Cardiac muscle cell (in vitro differentiated cells and primary cell): ENCODE results near the gene CEP131. TPM values are rescaled to one million over a fixed set of nuclear protein-coding genes. Genes with fewer than 3 reads are reported as not detected.

ENCODE experiments used
- DNase-seq, 2 donors: peaks; one replicate each; pipeline versions ENCODE4 v3.0.0 to v3.0.0-alpha.2; 2010 to 2017; ENCODE audit warnings: low read depth in 1 of 2, low spot score in 1 of 2
- H3K27ac ChIP-seq: fragments of 200-600 bp; sonication (generic); 2 replicates; pipeline ENCODE4 v1.5.1; 2016
- H3K27me3 ChIP-seq: fragments of 200-600 bp; sonication (generic); 2 replicates; pipeline ENCODE4 v1.6.0; 2016; ENCODE audit warnings: control low read depth
- H3K36me3 ChIP-seq: fragments of 200-600 bp; sonication (generic); 2 replicates; pipeline ENCODE4 v1.5.1; 2016; ENCODE audit warnings: control low read depth
- H3K4me1 ChIP-seq: fragments of 200-600 bp; sonication (generic); 2 replicates; pipeline ENCODE4 v1.8.1; 2017; ENCODE audit warnings: low read depth, mild to moderate bottlenecking, mixed run types
- H3K4me3 ChIP-seq: fragments of 200-600 bp; sonication (generic); 2 replicates; pipeline ENCODE4 v1.5.1; 2016; ENCODE audit warnings: mild to moderate bottlenecking
- H3K9me3 ChIP-seq: fragments of 200-600 bp; sonication (generic); 2 replicates; pipeline ENCODE4 v1.5.1; 2017; ENCODE audit warnings: low read depth, mild to moderate bottlenecking, control low read depth
- polyA plus RNA-seq: library from polyadenylated mRNA; unstranded; fragments of >200 nt; fragmentation: Nextera tagmentation; extraction: Ambion mirVana; gene quantifications from 2 replicates; pipeline ENCODE4 v1.2.1, GENCODE V29; 2016
- total RNA-seq: library from RNA; depleted of rRNA; stranded (reverse); fragments of >200 nt; gene quantifications from 2 replicates; pipeline ENCODE4 v1.2.3, GENCODE V29; 2016
- TF ChIP-seq, protein P1 (sequence below): IDR thresholded peaks from 2 replicates; pipeline ENCODE4 v1.5.1; 2012; ENCODE audit warnings: low read depth, mild to moderate bottlenecking, low read length

The CEP131 gene
- total and polyA plus RNA-seq, 2 experiments from 2014 or later: 29.2 to 37.0 TPM

DNA sequence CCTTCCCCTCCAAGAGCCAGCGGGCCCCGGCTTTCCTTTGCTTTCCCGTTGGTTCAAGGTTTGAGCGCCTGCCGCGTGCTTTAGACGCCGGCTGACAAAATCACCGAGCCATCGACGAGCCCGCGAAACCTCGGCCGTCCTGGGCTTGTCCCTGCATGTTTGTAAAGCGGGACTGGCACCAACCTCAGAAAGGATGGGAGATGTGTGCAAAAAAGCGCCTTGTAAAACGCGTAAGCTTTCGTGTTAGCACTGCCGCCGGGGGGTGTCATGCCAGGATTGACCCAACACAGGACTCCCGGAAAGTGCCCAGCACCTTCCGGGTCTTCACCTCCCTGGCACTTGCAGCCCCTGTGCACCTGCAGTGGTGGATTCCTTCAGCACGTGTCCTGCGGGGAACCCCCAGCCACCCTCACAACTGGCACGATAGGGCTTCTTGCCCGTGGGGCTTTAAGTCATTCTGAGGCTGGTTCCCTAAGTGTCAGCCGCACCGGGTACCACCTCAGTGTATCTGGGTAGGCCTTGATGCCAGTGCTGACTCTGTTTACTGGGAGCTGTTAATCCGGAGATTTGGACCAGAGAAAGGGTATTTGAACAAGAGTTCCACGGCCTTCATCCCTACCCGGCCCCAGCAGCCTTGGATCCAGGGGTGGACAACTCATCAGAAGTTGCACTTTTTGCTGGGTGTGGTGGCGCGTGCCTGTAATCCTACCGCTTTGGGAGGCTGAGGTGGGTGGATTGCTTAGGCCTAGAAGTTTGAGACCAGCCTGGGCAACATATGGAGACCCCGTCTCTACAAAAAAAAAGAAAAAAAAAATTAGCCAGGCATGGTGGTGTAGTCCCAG, 17.2 kb upstream of the CEP131 start:
- H3K27ac ChIP-seq: peak overlapping the region; percentile 84
- TF ChIP-seq, protein P1, sequence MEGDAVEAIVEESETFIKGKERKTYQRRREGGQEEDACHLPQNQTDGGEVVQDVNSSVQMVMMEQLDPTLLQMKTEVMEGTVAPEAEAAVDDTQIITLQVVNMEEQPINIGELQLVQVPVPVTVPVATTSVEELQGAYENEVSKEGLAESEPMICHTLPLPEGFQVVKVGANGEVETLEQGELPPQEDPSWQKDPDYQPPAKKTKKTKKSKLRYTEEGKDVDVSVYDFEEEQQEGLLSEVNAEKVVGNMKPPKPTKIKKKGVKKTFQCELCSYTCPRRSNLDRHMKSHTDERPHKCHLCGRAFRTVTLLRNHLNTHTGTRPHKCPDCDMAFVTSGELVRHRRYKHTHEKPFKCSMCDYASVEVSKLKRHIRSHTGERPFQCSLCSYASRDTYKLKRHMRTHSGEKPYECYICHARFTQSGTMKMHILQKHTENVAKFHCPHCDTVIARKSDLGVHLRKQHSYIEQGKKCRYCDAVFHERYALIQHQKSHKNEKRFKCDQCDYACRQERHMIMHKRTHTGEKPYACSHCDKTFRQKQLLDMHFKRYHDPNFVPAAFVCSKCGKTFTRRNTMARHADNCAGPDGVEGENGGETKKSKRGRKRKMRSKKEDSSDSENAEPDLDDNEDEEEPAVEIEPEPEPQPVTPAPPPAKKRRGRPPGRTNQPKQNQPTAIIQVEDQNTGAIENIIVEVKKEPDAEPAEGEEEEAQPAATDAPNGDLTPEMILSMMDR: no peak
- DNase-seq: no peak
- no peaks in the 10 kb centered on the region for H3K9me3 ChIP-seq
- H3K27me3 ChIP-seq: no peaks in the 10 kb centered on the region
- no peaks in the 10 kb centered on the region for H3K36me3 ChIP-seq
- H3K4me1 ChIP-seq: peaks cover 8% of the 10 kb centered on the region
- peak overlapping the region; percentile 55 for H3K4me3 ChIP-seq

DNA sequence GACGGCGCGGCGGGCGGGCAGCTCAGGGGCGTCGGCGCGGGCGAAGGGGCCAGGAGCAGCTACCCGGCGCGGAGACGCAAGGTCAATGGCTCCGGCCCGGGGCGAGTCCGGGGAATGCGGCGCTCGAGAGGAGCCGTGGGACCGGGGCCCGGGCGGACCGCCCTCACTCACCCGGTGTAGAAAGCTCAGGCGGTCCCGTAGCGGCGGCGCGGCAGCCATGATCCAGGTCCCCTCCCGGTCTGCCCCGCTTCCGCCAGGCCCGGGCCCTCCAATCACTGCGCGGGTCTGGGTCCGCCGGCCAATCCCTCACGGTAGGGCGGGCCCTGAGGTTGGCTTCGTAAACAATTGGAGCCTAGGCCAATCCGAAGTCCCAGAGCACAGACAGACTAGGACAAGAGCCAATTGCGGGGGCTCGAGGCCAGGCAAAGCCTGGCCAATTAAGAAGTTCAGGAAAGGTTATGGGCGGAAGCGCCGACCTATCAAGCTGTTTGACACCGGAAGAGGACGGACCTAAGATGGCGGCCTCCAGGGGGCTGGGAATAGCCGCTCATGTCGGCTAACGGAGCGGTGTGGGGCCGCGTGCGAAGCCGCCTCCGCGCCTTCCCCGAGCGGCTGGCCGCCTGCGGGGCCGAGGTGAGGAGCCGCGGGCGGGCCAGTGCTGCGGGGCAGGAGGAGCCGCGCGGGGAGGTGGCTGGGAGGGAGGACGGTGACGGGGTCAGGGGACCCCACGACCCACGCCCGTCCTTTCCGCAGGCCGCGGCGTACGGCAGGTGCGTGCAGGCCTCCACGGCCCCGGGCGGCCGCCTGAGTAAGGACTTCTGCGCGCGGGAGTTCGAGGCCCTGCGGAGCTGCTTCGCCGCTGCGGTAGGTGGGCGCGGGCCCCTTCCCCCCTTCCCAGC, 16.3 kb upstream of the CEP131 start, which contains the start of the genes NDUFAF8 and TEPSIN:
TSS of gene NDUFAF8 (plus strand) at position 504 of the 899 bp plus-strand sequence. CDS start at position 550, 46 bp downstream.
TSS of gene TEPSIN (minus strand) at position 241 of the 899 bp plus-strand sequence. CDS start at position 219, 22 bp downstream.
- no peaks in the 10 kb centered on the region for H3K9me3 ChIP-seq
- H3K27ac ChIP-seq: peak within 1 kb of the TSS; percentile 84
- no peaks in the 10 kb centered on the region for H3K27me3 ChIP-seq
- H3K36me3 ChIP-seq: no peaks in the 10 kb centered on the region
- DNase-seq: peak; percentile 99 to 100
- TF ChIP-seq, protein P1: no peak
- peaks cover 16% of the 10 kb centered on the region for H3K4me1 ChIP-seq
- peak within 1 kb of the TSS; percentile 85 for H3K4me3 ChIP-seq

GRCh38 chr17:81238490-81238814, 15.7 kb upstream of the CEP131 start:
- no peak for DNase-seq
- H3K27ac ChIP-seq: peak overlapping the region; percentile 6

GRCh38 chr17:81237591-81238489, 15.1 kb upstream of the CEP131 start:
- Histone ChIP-seq H3K4me1 (peaks cover 22% of the 10 kb centered on the region), H3K27ac (no peak overlapping the region), H3K27me3 (no peaks in the 10 kb centered on the region), H3K9me3 (no peaks in the 10 kb centered on the region), H3K36me3 (no peaks in the 10 kb centered on the region), H3K4me3 (peak overlapping the region; percentile 85)
- TF ChIP-seq, protein P1: no peak
- DNase-seq: no peak

More at GRCh38 chr17:81238490-81238814, 15.7 kb upstream of the CEP131 start:
- Histone ChIP-seq H3K27me3 (no peaks in the 10 kb centered on the region), H3K4me1 (peaks cover 16% of the 10 kb centered on the region), H3K36me3 (no peaks in the 10 kb centered on the region), H3K4me3 (peak overlapping the region; percentile 85), H3K9me3 (no peaks in the 10 kb centered on the region)
- TF ChIP-seq, protein P1: no peak

DNA sequence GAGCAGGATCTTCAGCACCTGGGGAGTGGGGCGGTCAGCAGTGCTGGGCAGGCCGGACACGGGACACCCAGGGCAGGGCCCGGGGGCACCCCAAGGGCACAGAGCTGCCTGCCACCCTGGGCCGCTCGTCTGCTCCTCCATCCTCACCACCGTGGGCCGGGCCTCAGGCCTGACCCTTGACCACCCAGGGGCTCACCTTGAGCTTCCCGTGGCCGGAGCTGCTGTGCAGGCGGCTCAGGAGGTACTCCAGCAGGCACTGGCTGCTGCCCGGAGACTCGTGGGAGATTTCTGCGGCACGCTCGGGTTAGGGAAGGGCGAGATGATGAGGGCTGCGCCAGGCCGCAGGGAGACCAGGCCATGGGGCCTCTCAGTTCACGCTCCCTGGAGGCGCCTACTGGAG, 14.0 kb upstream of the CEP131 start:
- Histone ChIP-seq H3K36me3 (no peaks in the 10 kb centered on the region), H3K27me3 (no peaks in the 10 kb centered on the region), H3K27ac (no peak overlapping the region), H3K4me1 (peaks cover 23% of the 10 kb centered on the region), H3K4me3 (no peak overlapping the region), H3K9me3 (no peaks in the 10 kb centered on the region)
- no peak for DNase-seq
- TF ChIP-seq, protein P1: no peak
